Spleen (tissue), 7 donors: ENCODE data around the gene RGS1.

ENCODE experiments used
- POLR2A ChIP-seq, 3 donors: fragments of 450-650 bp; IDR thresholded peaks; one replicate each; pipeline ENCODE4 v1.5.1; 2017; ENCODE audit warnings: antibody characterized with exemption in 3 of 3, mild to moderate bottlenecking in 1 of 3
- TF ChIP-seq, protein P1 (sequence below), 11 experiments: fragments of 200-600 bp in 7 of 11; fragments of 450-650 bp in 4 of 11; sonication (generic) in 4 of 11; IDR thresholded peaks in 8 of 11; conservative IDR thresholded peaks in 3 of 11; 1 replicate in 7 of 11; 2 replicates in 4 of 11; pipeline versions ENCODE4 v1.4.0 to v1.8.0; 2016 to 2021; ENCODE audit warnings: antibody characterized with exemption in 11 of 11, inconsistent platforms in 4 of 11, mild to moderate bottlenecking in 1 of 11
- donor health status: DM: no; HTN: no; CAD: no; lungs with moderate emphysema.
- donor health status: DM: no; HTN: no; CAD: no.
- donor health status: DM: no; HTN: no; CAD: no.

- TF ChIP-seq POLR2A (IDR thresholded peaks at IDR 0.05), result no peak
- TF ChIP-seq, protein P1, sequence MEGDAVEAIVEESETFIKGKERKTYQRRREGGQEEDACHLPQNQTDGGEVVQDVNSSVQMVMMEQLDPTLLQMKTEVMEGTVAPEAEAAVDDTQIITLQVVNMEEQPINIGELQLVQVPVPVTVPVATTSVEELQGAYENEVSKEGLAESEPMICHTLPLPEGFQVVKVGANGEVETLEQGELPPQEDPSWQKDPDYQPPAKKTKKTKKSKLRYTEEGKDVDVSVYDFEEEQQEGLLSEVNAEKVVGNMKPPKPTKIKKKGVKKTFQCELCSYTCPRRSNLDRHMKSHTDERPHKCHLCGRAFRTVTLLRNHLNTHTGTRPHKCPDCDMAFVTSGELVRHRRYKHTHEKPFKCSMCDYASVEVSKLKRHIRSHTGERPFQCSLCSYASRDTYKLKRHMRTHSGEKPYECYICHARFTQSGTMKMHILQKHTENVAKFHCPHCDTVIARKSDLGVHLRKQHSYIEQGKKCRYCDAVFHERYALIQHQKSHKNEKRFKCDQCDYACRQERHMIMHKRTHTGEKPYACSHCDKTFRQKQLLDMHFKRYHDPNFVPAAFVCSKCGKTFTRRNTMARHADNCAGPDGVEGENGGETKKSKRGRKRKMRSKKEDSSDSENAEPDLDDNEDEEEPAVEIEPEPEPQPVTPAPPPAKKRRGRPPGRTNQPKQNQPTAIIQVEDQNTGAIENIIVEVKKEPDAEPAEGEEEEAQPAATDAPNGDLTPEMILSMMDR (IDR thresholded peaks at IDR 0.05 in 8 of 11, conservative IDR thresholded peaks at IDR 0.05 in 3 of 11), result no peak
These were observed 12.1 kb downstream of the RGS1 start for GRCh38 chr1:192587386-192588266.
